Fibroblast of pulmonary artery (primary cell): ENCODE data around the gene CUBN.

Experiments
- DNase-seq: peaks from one replicate; pipeline ENCODE4 v3.0.0-alpha.2; 2010; ENCODE audit warnings: low read depth
- H3K4me3 ChIP-seq: replicated peaks from 2 replicates; pipeline ENCODE4 v1.5.1; 2011; ENCODE audit warnings: low read depth, mild to moderate bottlenecking, control low read depth, low read length, moderate library complexity
- TF ChIP-seq, protein P1 (sequence below): IDR thresholded peaks from 2 replicates; pipeline ENCODE4 v1.5.1; 2011; ENCODE audit warnings: mild to moderate bottlenecking, control low read depth, low read length, inconsistent platforms; ENCODE audit errors: missing control alignments

The CUBN gene

DNA sequence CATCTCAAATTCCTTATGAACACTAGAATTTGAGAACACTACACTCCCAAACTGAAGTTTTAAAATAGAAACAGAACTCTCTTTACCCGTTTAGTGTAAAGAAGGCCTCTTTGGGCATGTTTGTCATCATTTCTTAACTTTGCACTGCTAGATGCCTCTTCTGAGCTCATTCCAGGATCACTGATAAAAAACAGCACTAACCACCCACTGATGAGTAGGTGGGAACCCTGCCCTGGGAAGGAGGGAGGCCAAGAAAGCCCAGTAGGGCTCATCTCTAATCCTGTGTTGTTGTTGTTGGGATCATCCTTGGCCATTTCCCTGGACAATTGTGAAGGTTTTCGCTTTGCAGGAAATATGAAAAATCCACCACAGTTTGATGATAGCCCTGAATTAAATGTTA lies 68.2 kb downstream of the CUBN start:
- H3K4me3 ChIP-seq = no peak overlapping the region
- peak; percentile 30 for DNase-seq
- TF ChIP-seq, protein P1, sequence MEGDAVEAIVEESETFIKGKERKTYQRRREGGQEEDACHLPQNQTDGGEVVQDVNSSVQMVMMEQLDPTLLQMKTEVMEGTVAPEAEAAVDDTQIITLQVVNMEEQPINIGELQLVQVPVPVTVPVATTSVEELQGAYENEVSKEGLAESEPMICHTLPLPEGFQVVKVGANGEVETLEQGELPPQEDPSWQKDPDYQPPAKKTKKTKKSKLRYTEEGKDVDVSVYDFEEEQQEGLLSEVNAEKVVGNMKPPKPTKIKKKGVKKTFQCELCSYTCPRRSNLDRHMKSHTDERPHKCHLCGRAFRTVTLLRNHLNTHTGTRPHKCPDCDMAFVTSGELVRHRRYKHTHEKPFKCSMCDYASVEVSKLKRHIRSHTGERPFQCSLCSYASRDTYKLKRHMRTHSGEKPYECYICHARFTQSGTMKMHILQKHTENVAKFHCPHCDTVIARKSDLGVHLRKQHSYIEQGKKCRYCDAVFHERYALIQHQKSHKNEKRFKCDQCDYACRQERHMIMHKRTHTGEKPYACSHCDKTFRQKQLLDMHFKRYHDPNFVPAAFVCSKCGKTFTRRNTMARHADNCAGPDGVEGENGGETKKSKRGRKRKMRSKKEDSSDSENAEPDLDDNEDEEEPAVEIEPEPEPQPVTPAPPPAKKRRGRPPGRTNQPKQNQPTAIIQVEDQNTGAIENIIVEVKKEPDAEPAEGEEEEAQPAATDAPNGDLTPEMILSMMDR = no peak

DNA sequence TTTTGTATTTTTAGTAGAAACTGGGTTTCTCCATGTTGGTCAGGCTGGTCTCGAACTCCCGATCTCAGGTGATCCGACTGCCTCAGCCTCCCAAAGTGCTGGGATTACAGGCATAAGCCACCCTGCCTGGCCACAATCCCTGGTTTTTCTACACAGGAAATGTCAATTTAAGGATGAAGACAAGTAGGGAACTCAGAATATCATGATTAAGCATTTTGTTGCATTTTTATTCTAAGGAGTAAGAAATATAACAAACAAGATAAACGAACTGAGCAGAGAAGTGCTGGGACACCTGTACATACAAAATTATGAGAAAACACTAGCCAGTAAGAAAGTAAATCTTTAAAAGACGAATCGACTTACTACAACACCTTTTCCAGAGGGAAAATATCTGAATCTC lies 69.3 kb downstream of the CUBN start:
- TF ChIP-seq, protein P1 = no peak
- H3K4me3 ChIP-seq = no peak overlapping the region
- DNase-seq = no peak

DNA sequence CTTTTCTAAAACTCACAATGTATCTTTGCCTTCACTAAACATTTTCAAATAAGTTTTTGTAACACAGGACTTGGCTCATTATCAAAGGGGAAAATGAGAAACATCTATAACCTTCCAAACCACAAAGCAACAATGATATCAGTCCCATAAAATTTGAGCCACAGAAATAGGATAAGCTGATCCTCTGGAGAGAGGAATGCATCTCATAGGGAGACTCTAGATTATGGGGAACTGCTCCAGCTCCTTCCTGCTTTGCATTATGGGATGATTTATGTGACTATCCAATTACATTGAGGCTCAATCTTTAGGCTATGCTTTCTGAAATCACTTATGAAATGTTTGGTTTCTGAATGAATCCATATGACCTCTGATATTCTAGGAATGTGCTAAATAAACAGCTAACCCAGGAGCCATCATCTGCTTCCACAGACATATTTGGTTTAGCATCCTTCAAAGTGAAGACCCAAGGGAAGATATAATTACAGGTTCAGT lies 70.4 kb downstream of the CUBN start:
- H3K4me3 ChIP-seq = no peak overlapping the region
- DNase-seq = peak; percentile 76
- TF ChIP-seq, protein P1 = no peak

DNA sequence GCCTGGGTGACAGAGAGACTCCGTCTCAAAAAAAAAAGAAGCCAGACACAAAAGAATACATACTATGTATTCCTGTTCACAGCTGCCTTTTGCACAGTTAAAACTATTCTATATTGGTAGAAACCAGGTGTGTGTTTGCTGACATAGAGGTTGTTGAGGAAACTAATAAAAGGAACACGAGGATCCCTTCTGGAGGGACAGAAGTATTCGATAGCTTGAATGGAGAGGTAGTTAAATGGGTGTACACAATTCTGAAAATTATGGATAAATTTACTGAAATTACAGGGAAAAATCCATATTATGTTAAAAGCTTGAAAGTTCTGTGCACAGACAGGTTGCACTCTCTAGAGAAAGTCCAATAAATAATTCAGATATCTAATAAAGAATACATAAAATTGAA lies 71.5 kb downstream of the CUBN start:
- TF ChIP-seq, protein P1 = no peak
- no peak for DNase-seq
- no peak overlapping the region for H3K4me3 ChIP-seq

DNA sequence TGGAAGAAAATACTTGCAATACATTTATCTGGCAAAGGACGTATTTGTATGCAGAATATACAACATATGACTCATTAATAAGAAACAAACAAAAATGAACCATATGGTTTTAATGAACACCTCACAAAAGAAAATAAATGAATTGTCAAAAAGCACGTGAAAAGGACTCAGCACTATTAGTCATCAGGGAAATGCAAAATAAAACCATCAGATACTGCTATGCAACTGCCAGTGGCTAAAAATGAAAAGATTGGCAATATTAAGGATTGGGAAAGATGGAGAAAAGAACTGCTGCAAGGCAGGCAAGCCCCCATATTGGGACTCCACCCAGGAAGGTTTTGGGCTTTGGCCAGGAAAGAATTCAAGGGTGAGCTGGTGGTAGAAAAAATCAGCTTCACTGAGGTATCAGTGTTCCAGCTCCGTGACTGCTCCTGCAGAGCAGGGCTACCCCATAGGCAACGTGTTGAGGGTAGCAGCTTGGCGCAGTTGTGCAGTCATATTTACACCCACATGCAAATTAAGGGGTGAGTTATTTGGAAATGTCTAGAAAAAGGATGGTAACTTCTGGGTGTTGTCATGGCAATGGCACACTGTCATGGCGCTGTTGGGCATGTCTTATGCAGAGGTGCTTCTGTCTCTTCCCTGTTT lies 72.7 kb downstream of the CUBN start:
- H3K4me3 ChIP-seq = no peak overlapping the region
- TF ChIP-seq, protein P1 = no peak
- DNase-seq = peak; percentile 65

DNA sequence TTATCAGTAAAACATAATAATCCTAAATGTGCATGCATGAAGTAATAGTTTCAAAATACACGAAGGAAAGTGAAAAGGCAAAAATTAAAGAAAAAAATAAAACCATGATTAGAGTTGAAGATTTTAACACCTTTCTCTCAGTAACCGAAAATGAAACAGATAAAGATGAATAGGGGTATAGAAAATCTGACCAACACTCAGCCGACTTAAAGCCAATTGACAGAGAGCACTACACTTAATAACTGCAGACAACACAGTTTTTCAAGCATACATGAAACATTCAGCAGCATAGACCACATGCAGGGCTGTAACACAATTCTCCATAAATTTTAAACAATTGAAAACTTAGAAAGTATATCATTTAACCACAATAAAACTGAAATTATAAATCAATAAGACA lies 76.1 kb downstream of the CUBN start:
- TF ChIP-seq, protein P1 = no peak
- no peak overlapping the region for H3K4me3 ChIP-seq
- DNase-seq = no peak

DNA sequence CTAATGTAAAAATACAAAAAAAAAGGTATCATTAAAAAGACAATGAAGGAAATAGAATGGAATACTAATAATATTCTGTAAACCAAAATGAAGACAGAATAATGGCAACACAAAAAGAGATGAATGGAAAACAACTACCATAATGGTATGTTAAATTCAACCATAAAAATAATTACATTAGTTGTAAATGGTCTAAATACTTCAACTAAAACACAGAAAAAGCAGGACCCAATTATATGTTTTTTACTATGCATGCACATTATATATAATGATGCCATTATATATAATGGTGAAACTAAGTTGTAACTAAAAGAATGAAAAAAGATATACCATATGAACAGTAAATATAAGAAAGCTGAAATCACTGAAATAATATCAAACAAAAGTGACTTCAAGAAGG lies 76.5 kb downstream of the CUBN start:
- no peak for DNase-seq
- TF ChIP-seq, protein P1 = no peak
- no peak overlapping the region for H3K4me3 ChIP-seq
